A673 (cell line): ENCODE data around the gene DLGAP1.

Experiments
- EZH2 ChIP-seq: fragments of 200-600 bp; sonication (generic); IDR thresholded peaks from 2 replicates; pipeline ENCODE4 v1.6.1; 2017; ENCODE audit warnings: borderline replicate concordance, low read depth, mild to moderate bottlenecking, mixed read lengths, antibody characterized with exemption, low read length; ENCODE audit not compliant: poor library complexity, severe bottlenecking
- TF ChIP-seq, protein P1 (sequence below): fragments of 300-800, 200-600 bp; sonication (generic); conservative IDR thresholded peaks from 2 replicates; pipeline ENCODE4 v1.5.1; 2017; ENCODE audit warnings: low read depth, mild to moderate bottlenecking, antibody characterized with exemption, low read length, moderate library complexity, mixed read lengths

DNA sequence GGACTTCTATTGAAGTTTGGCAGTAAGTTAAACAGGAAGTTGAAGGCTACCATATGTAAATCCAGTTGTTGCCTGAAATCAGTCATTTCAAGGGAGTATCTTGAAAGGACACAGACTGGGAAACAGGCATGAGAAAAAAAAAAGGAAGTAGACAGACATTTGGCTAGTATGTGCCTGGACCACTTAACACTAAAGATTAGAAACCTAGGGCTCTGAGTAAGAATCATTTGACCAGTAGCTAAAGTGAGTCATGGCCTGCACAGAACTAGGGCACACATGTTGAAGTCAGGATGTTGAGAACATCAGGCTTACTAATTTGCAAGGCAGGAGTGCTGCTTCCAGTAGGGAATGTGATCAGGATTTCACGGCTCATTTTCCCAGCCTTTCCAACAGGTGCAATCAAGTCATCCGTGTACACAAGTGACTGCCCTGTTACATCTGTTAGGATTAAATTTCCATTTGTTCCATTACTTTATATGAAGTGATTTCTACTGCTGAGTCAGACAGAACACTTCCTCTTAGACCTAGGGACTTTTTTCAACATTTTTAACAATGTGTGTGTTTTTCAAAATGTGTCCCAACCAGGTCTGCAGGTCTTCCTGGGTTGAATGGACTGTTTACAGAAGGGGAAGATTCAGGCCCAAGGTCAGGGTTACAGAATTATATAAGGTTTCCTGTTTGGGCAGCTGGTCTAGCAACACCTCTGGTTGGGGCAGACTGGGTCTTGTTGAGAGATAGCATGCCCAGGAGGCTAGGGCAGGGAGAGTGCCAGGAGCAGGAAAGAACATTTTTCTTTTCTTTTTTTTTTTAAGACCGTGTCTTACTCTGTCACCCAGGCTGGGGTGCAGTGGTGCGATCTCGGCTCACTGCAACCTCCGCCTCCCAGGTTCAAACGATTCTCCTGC lies 859.5 kb downstream of the DLGAP1 start:
- TF ChIP-seq, protein P1, sequence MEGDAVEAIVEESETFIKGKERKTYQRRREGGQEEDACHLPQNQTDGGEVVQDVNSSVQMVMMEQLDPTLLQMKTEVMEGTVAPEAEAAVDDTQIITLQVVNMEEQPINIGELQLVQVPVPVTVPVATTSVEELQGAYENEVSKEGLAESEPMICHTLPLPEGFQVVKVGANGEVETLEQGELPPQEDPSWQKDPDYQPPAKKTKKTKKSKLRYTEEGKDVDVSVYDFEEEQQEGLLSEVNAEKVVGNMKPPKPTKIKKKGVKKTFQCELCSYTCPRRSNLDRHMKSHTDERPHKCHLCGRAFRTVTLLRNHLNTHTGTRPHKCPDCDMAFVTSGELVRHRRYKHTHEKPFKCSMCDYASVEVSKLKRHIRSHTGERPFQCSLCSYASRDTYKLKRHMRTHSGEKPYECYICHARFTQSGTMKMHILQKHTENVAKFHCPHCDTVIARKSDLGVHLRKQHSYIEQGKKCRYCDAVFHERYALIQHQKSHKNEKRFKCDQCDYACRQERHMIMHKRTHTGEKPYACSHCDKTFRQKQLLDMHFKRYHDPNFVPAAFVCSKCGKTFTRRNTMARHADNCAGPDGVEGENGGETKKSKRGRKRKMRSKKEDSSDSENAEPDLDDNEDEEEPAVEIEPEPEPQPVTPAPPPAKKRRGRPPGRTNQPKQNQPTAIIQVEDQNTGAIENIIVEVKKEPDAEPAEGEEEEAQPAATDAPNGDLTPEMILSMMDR = no peak
- no peak for TF ChIP-seq EZH2
